ENCODE measurements around the gene TSC22D2. TPM values are rescaled to one million over a fixed set of nuclear protein-coding genes. Genes with fewer than 3 reads are reported as not detected.

TSC22D2 gene
- total RNA-seq, 1 donor from 2014 or later: 64.4 TPM

DNA sequence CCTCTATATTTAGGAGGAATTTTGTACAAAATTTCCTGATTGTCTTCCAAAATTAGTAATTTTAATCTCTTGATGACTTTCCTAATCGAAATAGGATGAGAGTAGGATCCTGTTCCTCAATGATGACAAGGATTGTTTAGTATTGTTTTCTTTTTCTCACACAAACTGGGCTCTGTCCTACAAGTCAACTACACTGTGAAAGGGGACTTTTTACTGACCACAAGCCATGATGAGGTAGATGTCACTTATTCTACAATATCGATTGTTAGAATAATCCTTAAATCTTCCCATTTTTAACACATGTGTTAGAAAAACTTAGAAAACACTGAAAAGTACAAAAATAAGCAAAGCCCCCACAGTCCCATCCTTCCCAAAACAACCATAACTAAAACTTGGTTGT, 35.8 kb upstream of the TSC22D2 start:
- TF ChIP-seq, protein P1, sequence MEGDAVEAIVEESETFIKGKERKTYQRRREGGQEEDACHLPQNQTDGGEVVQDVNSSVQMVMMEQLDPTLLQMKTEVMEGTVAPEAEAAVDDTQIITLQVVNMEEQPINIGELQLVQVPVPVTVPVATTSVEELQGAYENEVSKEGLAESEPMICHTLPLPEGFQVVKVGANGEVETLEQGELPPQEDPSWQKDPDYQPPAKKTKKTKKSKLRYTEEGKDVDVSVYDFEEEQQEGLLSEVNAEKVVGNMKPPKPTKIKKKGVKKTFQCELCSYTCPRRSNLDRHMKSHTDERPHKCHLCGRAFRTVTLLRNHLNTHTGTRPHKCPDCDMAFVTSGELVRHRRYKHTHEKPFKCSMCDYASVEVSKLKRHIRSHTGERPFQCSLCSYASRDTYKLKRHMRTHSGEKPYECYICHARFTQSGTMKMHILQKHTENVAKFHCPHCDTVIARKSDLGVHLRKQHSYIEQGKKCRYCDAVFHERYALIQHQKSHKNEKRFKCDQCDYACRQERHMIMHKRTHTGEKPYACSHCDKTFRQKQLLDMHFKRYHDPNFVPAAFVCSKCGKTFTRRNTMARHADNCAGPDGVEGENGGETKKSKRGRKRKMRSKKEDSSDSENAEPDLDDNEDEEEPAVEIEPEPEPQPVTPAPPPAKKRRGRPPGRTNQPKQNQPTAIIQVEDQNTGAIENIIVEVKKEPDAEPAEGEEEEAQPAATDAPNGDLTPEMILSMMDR (conservative IDR thresholded peaks at IDR 0.05): no peak
- Mint-ChIP-seq H3K4me1 (ENCODE audit: unreplicated experiment) (peaks cover 37% of the 10 kb centered on the region), H3K36me3 (no peaks in the 10 kb centered on the region), H3K9me3 (peaks cover 4% of the 10 kb centered on the region), H3K27me3 (no peaks in the 10 kb centered on the region), H3K27ac (peak overlapping the region; percentile 94), H3K4me3 (no peak overlapping the region)
- no peak for DNase-seq (ENCODE audit: extremely low spot score, unreplicated experiment)

DNA sequence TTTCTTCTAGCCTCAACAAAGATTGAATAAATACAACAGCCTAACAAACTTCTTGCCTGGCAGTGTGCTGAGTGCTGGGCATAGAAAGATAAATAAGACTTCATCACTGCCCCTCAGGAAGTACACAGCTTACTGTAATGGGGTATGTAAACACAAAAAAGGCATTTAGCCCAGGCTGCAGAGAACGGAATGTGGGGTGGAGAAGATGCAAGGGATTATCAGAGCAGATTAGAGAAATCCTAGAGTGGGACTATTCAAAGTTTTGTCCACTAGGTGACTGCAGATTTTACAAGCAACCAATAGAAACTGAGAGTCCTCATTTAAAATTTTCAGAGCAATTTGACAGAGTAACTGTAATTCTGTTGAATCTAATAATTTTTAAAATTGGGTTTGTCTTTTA, 35.4 kb upstream of the TSC22D2 start:
- H3K27ac Mint-ChIP-seq: peak overlapping the region; percentile 94
- peak overlapping the region; percentile 16 for H3K4me3 Mint-ChIP-seq
- no peak for DNase-seq (ENCODE audit: extremely low spot score, unreplicated experiment)
- no peaks in the 10 kb centered on the region for H3K27me3 Mint-ChIP-seq
- H3K4me1 Mint-ChIP-seq (ENCODE audit: unreplicated experiment): peaks cover 37% of the 10 kb centered on the region
- TF ChIP-seq, protein P1 (conservative IDR thresholded peaks at IDR 0.05): peak; percentile 58
- no peaks in the 10 kb centered on the region for H3K36me3 Mint-ChIP-seq
- H3K9me3 Mint-ChIP-seq: peaks cover 4% of the 10 kb centered on the region

DNA sequence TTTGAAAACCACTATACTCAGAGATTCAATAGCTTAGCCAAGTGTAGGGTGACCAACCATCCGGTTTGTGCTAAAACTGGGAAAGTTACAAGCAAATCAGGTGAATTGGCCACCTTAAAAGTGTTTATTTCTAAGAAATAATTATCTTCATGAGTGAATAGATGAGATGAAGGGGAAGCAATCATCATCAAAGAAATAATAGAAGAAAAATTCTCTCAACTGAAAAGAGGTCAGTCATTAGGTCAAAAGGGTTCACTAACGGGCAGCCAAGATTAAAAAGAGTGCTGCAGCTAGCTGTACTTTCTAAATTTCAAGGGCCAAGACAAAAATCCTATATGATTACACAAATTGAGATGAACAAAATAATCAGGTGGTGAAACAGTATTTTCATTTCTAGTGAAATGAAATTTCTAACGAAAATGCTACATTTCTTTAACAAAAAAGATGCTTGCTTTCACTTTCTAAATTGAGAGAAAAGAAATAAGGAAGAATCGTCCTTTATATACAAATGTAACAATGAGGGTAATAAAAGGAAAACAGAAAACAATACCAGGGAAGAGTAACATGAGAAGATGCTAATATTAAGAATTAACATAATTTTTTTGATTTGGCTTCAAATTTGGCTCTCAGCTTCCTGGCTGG, 34.7 kb upstream of the TSC22D2 start:
- no peaks in the 10 kb centered on the region for H3K36me3 Mint-ChIP-seq
- H3K9me3 Mint-ChIP-seq: peaks cover 10% of the 10 kb centered on the region
- H3K4me3 Mint-ChIP-seq: no peak overlapping the region
- DNase-seq (ENCODE audit: extremely low spot score, unreplicated experiment): no peak
- H3K27ac Mint-ChIP-seq: no peak overlapping the region
- TF ChIP-seq, protein P1 (conservative IDR thresholded peaks at IDR 0.05): no peak
- H3K4me1 Mint-ChIP-seq (ENCODE audit: unreplicated experiment): peaks cover 43% of the 10 kb centered on the region
- H3K27me3 Mint-ChIP-seq: no peaks in the 10 kb centered on the region

DNA sequence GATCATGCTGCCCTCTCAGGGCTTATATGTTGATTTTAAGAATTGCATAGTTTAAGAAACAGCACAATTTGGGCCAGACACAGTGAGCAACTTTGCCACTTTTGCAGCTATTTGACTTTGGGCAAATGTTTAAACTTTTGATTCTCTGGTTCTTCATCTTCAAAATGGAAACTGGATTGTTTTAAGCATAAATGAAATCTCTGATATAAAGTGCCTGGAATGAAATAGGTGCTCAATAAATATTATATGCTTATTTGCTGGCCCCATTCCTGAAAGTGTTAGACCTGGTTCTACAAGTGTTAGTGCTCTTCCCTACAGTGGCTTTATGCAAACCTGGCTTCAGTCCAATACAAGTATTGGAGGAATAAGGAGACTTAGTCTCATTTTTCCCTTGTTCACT, 33.1 kb upstream of the TSC22D2 start:
- Mint-ChIP-seq H3K36me3 (no peaks in the 10 kb centered on the region), H3K9me3 (peaks cover 13% of the 10 kb centered on the region), H3K27ac (peak overlapping the region; percentile 52), H3K4me3 (no peak overlapping the region), H3K27me3 (no peaks in the 10 kb centered on the region), H3K4me1 (ENCODE audit: unreplicated experiment) (peaks cover 42% of the 10 kb centered on the region)
- TF ChIP-seq, protein P1 (conservative IDR thresholded peaks at IDR 0.05): no peak
- DNase-seq (ENCODE audit: extremely low spot score, unreplicated experiment): no peak

DNA sequence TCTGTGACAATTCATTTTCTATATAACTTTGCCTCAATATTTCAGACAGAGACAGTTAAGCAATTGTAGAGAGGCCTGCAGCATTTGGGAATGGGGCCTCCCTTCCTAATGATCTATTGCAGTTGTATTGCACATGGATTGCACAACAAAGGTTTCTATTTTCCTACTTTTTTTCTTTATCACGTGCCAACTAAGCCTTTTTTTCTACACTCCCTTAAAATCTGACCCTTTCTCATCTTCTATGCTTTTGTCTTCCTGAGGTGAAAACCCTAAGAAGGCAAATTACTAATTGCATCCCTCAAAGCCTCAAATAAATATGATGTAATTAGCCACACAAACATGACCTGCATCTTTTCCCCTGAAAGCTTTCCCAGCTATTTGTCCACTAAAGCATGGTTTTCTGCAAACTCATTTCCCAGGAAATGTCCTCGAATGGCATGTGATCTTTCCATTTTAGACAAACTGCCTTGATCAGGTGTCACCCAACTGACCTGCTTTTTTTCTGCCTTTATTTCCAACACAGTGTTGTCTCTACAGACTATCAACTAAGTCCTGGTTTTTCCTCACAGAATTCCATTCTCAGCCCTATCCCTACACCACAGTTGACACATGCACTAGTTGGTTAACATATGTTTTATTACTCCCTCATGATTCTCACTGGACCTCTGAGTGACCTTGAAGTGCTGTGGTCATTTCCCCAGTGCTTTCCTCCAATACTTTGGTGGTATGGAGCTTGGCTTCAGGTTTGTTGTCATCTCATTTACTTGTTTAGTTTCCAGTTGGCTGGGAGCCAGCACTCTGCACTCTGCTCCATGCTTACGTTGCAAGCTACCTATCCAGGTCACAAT, 31.9 kb upstream of the TSC22D2 start:
- H3K27ac Mint-ChIP-seq: peak overlapping the region; percentile 52

More for the DNA sequence above, 31.9 kb upstream of the TSC22D2 start:
- Mint-ChIP-seq H3K4me3 (peak overlapping the region; percentile 27), H3K36me3 (no peaks in the 10 kb centered on the region), H3K27me3 (no peaks in the 10 kb centered on the region), H3K9me3 (peaks cover 13% of the 10 kb centered on the region), H3K4me1 (ENCODE audit: unreplicated experiment) (peaks cover 37% of the 10 kb centered on the region)
- DNase-seq (ENCODE audit: extremely low spot score, unreplicated experiment): no peak
- TF ChIP-seq, protein P1 (conservative IDR thresholded peaks at IDR 0.05): no peak

All from type B pancreatic cell (in vitro differentiated cells).